Measurements from ENCODE around the gene PRKAG1.

Gene PRKAG1

DNA sequence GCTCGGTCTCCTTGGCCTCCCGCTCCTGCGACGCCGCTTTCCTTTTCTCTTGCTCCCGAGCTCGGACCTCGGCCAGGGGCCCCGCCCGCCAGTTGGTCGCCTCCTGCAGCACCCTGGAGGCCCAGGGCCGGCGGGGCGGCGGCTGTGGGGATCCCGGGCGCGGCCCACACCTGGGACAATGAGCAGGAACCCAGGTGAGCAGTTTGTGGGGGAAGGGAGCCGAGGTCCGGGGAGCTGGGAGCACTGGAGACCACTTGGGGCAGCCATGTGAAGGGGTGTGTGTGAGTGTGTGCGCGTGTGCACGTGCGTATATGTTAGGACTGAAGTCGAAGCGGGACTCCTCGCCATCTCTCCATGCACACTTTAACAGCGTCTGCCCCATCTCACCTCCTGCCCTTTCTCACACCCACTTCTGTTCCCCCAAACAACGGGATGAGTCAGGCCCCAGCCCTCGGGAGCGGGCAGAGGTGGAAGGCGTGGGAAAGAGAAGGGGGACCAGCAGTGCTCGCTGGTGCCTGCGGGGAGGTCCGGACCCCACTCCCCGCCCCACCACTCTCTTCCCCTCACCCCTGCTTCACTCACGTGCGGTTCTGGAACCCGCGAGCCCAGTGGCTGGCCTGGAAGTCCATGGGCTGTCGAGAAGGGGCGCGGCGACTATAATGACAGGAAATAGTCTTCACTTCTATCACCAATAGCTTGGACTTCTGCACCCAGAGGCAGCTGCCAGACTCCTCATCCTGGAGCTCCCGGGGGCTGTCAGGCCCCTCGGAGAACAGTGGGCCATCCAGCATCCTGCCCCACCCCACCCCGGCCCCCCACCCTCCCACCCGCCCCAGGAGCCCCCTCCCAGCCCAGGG lies 19.9 kb downstream of the PRKAG1 start:
- ATAC-seq (ENCODE audit: low read depth) (peak; percentile 40), DNase-seq (ENCODE audit: low spot score) (no peak)
- H3K4me1 ChIP-seq (ENCODE audit: insufficient read depth, poor library complexity, severe bottlenecking), result no peaks in the 10 kb centered on the region
- peak overlapping the region; percentile 32 for H3K4me3 ChIP-seq (ENCODE audit: severe bottlenecking)
- peaks cover 14% of the 10 kb centered on the region for H3K27me3 ChIP-seq (ENCODE audit: insufficient read depth, poor library complexity, severe bottlenecking)
- H3K9me3 ChIP-seq (ENCODE audit: severe bottlenecking), result no peaks in the 10 kb centered on the region
- no peak overlapping the region for H3K27ac ChIP-seq (ENCODE audit: poor library complexity, severe bottlenecking)
- peaks cover 25% of the 10 kb centered on the region for H3K36me3 ChIP-seq (ENCODE audit: low read depth)
- TF ChIP-seq, protein P1, sequence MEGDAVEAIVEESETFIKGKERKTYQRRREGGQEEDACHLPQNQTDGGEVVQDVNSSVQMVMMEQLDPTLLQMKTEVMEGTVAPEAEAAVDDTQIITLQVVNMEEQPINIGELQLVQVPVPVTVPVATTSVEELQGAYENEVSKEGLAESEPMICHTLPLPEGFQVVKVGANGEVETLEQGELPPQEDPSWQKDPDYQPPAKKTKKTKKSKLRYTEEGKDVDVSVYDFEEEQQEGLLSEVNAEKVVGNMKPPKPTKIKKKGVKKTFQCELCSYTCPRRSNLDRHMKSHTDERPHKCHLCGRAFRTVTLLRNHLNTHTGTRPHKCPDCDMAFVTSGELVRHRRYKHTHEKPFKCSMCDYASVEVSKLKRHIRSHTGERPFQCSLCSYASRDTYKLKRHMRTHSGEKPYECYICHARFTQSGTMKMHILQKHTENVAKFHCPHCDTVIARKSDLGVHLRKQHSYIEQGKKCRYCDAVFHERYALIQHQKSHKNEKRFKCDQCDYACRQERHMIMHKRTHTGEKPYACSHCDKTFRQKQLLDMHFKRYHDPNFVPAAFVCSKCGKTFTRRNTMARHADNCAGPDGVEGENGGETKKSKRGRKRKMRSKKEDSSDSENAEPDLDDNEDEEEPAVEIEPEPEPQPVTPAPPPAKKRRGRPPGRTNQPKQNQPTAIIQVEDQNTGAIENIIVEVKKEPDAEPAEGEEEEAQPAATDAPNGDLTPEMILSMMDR (IDR thresholded peaks at IDR 0.05; ENCODE audit: poor library complexity, severe bottlenecking), result no peak

DNA sequence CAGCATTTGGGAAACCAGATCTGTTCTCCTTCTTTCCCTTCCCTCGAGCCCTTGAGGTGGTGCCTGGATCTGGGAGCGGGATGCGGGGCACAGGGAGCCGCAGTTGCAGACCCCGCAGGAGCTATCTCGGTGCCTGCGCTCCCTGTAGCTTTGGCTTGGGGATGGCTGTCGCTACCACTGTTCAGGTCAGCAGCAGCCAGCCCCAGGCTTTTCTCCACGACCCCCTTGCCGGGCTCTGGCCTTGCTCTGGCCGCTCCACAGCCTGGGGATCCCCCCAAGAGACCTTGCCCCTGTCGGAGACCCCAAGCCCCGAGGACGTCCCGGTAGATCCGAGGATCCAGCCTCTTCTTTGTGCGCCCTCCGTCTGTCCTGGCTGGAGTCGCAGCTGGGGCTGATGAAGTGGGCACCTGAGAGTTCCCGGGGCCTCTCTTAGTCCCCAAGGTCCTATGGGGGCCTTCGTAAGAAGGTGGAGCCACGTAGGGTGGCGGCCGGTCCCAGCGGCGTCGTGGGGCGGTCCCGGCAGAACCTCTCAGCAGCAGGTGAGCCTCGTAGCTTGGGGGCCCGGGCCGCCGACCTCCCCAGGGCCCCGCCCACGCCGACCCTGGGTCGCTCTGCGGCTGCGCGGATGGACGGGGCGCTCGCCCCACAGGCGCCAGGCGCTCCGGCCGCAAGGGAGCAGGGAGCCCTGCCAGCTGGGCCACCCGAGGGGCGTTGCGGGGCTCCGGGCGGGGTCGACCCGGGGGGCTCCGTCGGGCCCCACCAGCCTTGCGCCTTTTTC lies 20.7 kb downstream of the PRKAG1 start:
- ATAC-seq (ENCODE audit: low read depth), result peak; percentile 22
- TF ChIP-seq, protein P1 (IDR thresholded peaks at IDR 0.05; ENCODE audit: poor library complexity, severe bottlenecking), result no peak
- no peaks in the 10 kb centered on the region for H3K4me1 ChIP-seq (ENCODE audit: insufficient read depth, poor library complexity, severe bottlenecking)
- peaks cover 14% of the 10 kb centered on the region for H3K27me3 ChIP-seq (ENCODE audit: insufficient read depth, poor library complexity, severe bottlenecking)
- peak overlapping the region; percentile 32 for H3K4me3 ChIP-seq (ENCODE audit: severe bottlenecking)
- no peak for DNase-seq (ENCODE audit: low spot score)
- H3K36me3 ChIP-seq (ENCODE audit: low read depth), result peaks cover 17% of the 10 kb centered on the region
- H3K27ac ChIP-seq (ENCODE audit: poor library complexity, severe bottlenecking), result no peak overlapping the region
- no peaks in the 10 kb centered on the region for H3K9me3 ChIP-seq (ENCODE audit: severe bottlenecking)

DNA sequence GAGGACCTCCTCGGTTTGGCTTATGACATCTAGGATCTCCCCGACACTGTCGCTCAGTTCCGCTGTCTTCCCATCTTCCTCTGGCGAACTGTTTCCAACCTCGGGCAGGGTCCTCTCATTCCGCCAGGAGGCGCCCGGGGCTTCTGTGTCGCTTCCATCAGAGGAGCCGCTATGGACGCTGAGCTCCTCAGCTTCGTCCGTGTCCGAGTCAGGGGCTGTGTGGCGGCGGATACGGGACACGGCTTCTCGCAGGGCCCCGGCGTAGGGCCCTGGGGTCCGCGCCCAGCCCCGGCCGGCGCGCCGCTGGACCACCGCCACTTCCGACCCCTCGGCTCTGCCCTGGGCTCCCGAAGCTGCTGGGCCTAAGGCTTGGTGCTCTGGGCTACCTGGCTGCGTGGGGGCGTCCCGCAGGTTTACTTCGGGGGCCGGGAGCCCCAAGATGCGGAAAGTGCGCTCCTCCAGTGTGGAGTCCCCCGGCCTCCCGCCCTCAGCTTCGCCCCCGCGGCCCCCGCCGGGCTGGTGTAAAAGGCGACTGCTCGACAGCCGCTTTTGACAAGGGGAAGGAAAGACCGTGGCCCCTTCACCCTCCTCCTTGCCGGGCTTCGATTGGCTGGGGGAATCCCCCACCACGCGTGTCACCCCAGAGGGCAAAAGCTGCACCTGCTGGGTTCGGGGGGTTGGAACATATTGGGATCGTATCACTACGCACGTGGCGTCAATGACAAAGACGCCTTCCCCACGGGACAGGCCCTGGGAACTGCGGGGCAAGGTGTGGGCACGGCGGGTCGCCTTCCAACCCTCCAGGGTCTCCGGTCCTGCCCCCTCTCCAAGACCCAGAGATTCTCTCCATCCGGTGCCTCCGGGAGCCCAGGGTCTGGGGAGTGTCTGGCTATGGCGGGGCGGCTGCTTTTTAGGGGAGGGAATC lies 21.5 kb downstream of the PRKAG1 start:
- Histone ChIP-seq H3K36me3 (ENCODE audit: low read depth) (peaks cover 8% of the 10 kb centered on the region; the same call in 1 of the 2 replicates), H3K9me3 (ENCODE audit: severe bottlenecking) (no peaks in the 10 kb centered on the region), H3K4me3 (ENCODE audit: severe bottlenecking) (peak overlapping the region; percentile 15), H3K27ac (ENCODE audit: poor library complexity, severe bottlenecking) (no peak overlapping the region), H3K27me3 (ENCODE audit: insufficient read depth, poor library complexity, severe bottlenecking) (peaks cover 14% of the 10 kb centered on the region), H3K4me1 (ENCODE audit: insufficient read depth, poor library complexity, severe bottlenecking) (no peaks in the 10 kb centered on the region)
- peak; percentile 26; the same call in 2 of the 3 replicates for ATAC-seq (ENCODE audit: low read depth)
- TF ChIP-seq, protein P1 (IDR thresholded peaks at IDR 0.05; ENCODE audit: poor library complexity, severe bottlenecking), result peak; percentile 70
- DNase-seq (ENCODE audit: low spot score), result no peak

DNA sequence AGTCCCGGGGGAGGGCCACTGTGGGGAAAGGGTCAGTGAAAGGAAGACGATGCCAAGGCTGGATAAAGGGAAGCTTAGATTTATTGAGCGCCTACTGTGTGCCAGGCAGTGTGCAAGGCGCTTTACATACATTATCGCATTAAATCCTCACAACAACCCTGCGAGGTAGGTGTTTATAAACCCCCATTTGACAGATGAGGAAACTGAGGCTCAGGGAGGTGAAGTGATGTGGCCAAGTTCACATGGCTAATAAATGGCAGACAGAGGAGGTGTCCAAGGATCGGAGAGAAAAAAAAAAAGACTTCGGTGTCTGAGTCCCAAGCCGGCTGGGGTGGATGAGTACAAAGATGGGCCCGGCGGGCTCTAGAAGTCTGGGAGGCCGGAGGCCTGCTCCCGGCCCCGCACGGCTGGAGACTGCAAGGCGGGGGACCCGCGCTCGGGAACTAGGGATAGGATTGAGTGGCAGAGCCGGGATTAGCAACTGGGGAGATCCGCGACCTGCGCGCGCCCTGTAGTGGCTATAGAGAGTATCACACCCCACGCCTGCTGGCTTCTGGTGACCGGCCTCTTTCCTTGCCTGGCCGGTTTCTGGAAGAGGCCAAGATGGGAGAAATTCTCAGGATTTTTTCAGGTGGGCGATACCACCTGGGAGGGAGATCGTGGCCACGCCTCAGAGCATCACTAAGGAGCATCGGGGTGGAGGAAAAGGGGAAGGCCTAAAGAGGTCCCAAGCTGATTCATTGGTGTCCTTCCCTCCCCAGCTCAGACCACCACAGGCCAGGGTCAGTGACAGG lies 23.3 kb downstream of the PRKAG1 start:
- TF ChIP-seq, protein P1 (IDR thresholded peaks at IDR 0.05; ENCODE audit: poor library complexity, severe bottlenecking), result peak; percentile 88
- H3K4me3 ChIP-seq (ENCODE audit: severe bottlenecking), result no peak overlapping the region
- ATAC-seq (ENCODE audit: low read depth) (peak; percentile 70), DNase-seq (ENCODE audit: low spot score) (no peak)
- H3K27ac ChIP-seq (ENCODE audit: poor library complexity, severe bottlenecking), result no peak overlapping the region
- no peaks in the 10 kb centered on the region for H3K36me3 ChIP-seq (ENCODE audit: low read depth)
- no peaks in the 10 kb centered on the region for H3K4me1 ChIP-seq (ENCODE audit: insufficient read depth, poor library complexity, severe bottlenecking)
- no peaks in the 10 kb centered on the region for H3K9me3 ChIP-seq (ENCODE audit: severe bottlenecking)
- H3K27me3 ChIP-seq (ENCODE audit: insufficient read depth, poor library complexity, severe bottlenecking), result peaks cover 14% of the 10 kb centered on the region
